Activated CD4-positive, alpha-beta T cell treated with anti-CD3 and anti-CD28 coated beads, Interleukin-2, amount 10 ng/mL, durations not matched to agents 24 days and 14 days (primary cell): Measurements from ENCODE around the gene COL4A2. TPM values are rescaled to one million over a fixed set of nuclear protein-coding genes. Genes with fewer than 3 reads are reported as not detected.

ENCODE experiments used
- DNase-seq: peaks from one replicate; pipeline ENCODE4 v3.0.0; 2022
- H3K27ac Mint-ChIP-seq: one replicate; pipeline ENCODE4 v1.8.0; 2022; ENCODE audit warnings: mild to moderate bottlenecking, mixed read lengths
- H3K27me3 Mint-ChIP-seq: one replicate; pipeline ENCODE4 v1.8.0; 2022; ENCODE audit warnings: mixed read lengths
- H3K36me3 Mint-ChIP-seq: one replicate; pipeline ENCODE4 v1.8.0; 2022; ENCODE audit warnings: low read depth, mild to moderate bottlenecking, mixed read lengths
- H3K4me1 Mint-ChIP-seq: one replicate; pipeline ENCODE4 v1.8.0; 2021; ENCODE audit warnings: mixed read lengths
- H3K4me3 Mint-ChIP-seq: one replicate; pipeline ENCODE4 v1.8.0; 2022; ENCODE audit warnings: mild to moderate bottlenecking, moderate library complexity, mixed read lengths
- H3K9me3 Mint-ChIP-seq: one replicate; pipeline ENCODE4 v1.8.0; 2021; ENCODE audit warnings: mixed read lengths
- intact Hi-C: fragments of 100-400 bp; cut with micrococcal nuclease; formaldehyde crosslinking; loops from one replicate; pipeline ENCODE4 v1.15.1; 2023
- total RNA-seq: library from RNA; stranded (reverse); gene quantifications from 2 replicates; pipeline ENCODE4 v1.2.3, GENCODE V29; 2022

COL4A2 gene
- total RNA-seq, 1 donor from 2014 or later = not detected

GRCh38 chr13:110301606-110302553 lies 5.2 kb upstream of the COL4A2 start:
- Mint-ChIP-seq H3K4me3 (no peak overlapping the region), H3K4me1 (peaks cover 3% of the 10 kb centered on the region), H3K27ac (no peak overlapping the region), H3K27me3 (peaks cover 72% of the 10 kb centered on the region), H3K9me3 (no peaks in the 10 kb centered on the region), H3K36me3 (no peaks in the 10 kb centered on the region)
- intact Hi-C loops = loop anchor here (10.0 kb wide), 1 partner anchor 813 kb away; the partner anchor contains the start of gene ARHGEF7
- DNase-seq = no peak

- peaks cover 5% of the 10 kb centered on the region for H3K4me1 Mint-ChIP-seq
- intact Hi-C loops = loop anchor here (10.0 kb wide), 1 partner anchor 812 kb away; the partner anchor contains the start of gene ARHGEF7
Measured at GRCh38 chr13:110302997-110303396, 4.1 kb upstream of the COL4A2 start.

GRCh38 chr13:110303644-110304043 lies 3.4 kb upstream of the COL4A2 start:
- DNase-seq = no peak
- H3K27ac Mint-ChIP-seq = no peak overlapping the region
- H3K4me1 Mint-ChIP-seq = peaks cover 7% of the 10 kb centered on the region
- H3K4me3 Mint-ChIP-seq = no peak overlapping the region
- no peaks in the 10 kb centered on the region for H3K9me3 Mint-ChIP-seq
- intact Hi-C loops = loop anchor here (10.0 kb wide), 1 partner anchor 811 kb away; the partner anchor contains the start of gene ARHGEF7
- peaks cover 2% of the 10 kb centered on the region for H3K36me3 Mint-ChIP-seq
- H3K27me3 Mint-ChIP-seq = peaks cover 72% of the 10 kb centered on the region

More at GRCh38 chr13:110302997-110303396, 4.1 kb upstream of the COL4A2 start:
- H3K27me3 Mint-ChIP-seq = peaks cover 71% of the 10 kb centered on the region
- H3K36me3 Mint-ChIP-seq = no peaks in the 10 kb centered on the region
- H3K27ac Mint-ChIP-seq = no peak overlapping the region
- H3K4me3 Mint-ChIP-seq = no peak overlapping the region
- H3K9me3 Mint-ChIP-seq = no peaks in the 10 kb centered on the region
- DNase-seq = no peak

- Mint-ChIP-seq H3K27me3 (peaks cover 73% of the 10 kb centered on the region), H3K9me3 (no peaks in the 10 kb centered on the region), H3K4me3 (no peak overlapping the region), H3K27ac (no peak overlapping the region), H3K4me1 (peaks cover 5% of the 10 kb centered on the region), H3K36me3 (peaks cover 2% of the 10 kb centered on the region)
- no peak for DNase-seq
- intact Hi-C loops = loop anchor here (10.0 kb wide), 1 partner anchor 811 kb away; the partner anchor contains the start of gene ARHGEF7
Measured at GRCh38 chr13:110304256-110304655, 2.8 kb upstream of the COL4A2 start.

GRCh38 chr13:110305001-110305400 lies 2.1 kb upstream of the COL4A2 start:
- no peak overlapping the region for H3K27ac Mint-ChIP-seq
- no peaks in the 10 kb centered on the region for H3K9me3 Mint-ChIP-seq
- no peak overlapping the region for H3K4me3 Mint-ChIP-seq
- peaks cover 2% of the 10 kb centered on the region for H3K36me3 Mint-ChIP-seq
- peaks cover 5% of the 10 kb centered on the region for H3K4me1 Mint-ChIP-seq
- peaks cover 76% of the 10 kb centered on the region for H3K27me3 Mint-ChIP-seq
- no peak for DNase-seq
- intact Hi-C loops = loop anchor here (5.0 to 10.0 kb wide), 2 partner anchors 107 to 810 kb away; partner anchors contain the start of gene ARHGEF7

GRCh38 chr13:110305544-110305943 lies 1.5 kb upstream of the COL4A2 start:
- no peak for DNase-seq
- intact Hi-C loops = loop anchor here (5.0 to 10.0 kb wide), 2 partner anchors 107 to 809 kb away; partner anchors contain the start of gene ARHGEF7
- Mint-ChIP-seq H3K4me1 (peaks cover 5% of the 10 kb centered on the region), H3K27me3 (peaks cover 76% of the 10 kb centered on the region), H3K4me3 (no peak overlapping the region), H3K27ac (no peak overlapping the region), H3K9me3 (no peaks in the 10 kb centered on the region), H3K36me3 (peaks cover 2% of the 10 kb centered on the region)

GRCh38 chr13:110305949-110306339 lies 1.1 kb upstream of the COL4A2 start:
- Mint-ChIP-seq H3K4me1 (peaks cover 5% of the 10 kb centered on the region), H3K9me3 (no peaks in the 10 kb centered on the region), H3K27me3 (peaks cover 78% of the 10 kb centered on the region), H3K27ac (no peak overlapping the region), H3K4me3 (no peak overlapping the region), H3K36me3 (peaks cover 2% of the 10 kb centered on the region)
- no peak for DNase-seq
- intact Hi-C loops = loop anchor here (5.0 to 10.0 kb wide), 2 partner anchors 106 to 809 kb away; partner anchors contain the start of gene ARHGEF7

- H3K27ac Mint-ChIP-seq = no peak overlapping the region
- H3K27me3 Mint-ChIP-seq = peaks cover 77% of the 10 kb centered on the region
- peaks cover 2% of the 10 kb centered on the region for H3K36me3 Mint-ChIP-seq
- intact Hi-C loops = loop anchor here (5.0 to 10.0 kb wide), 2 partner anchors 106 to 808 kb away; partner anchors contain the start of gene ARHGEF7
- H3K9me3 Mint-ChIP-seq = no peaks in the 10 kb centered on the region
- no peak for DNase-seq
- H3K4me1 Mint-ChIP-seq = peaks cover 5% of the 10 kb centered on the region
- no peak overlapping the region for H3K4me3 Mint-ChIP-seq
Measured at GRCh38 chr13:110306340-110306959, 634 bp upstream of the COL4A2 start.

- Mint-ChIP-seq H3K9me3 (no peaks in the 10 kb centered on the region), H3K4me1 (peaks cover 5% of the 10 kb centered on the region), H3K27me3 (peaks cover 77% of the 10 kb centered on the region), H3K27ac (peak overlapping the region; percentile 45), H3K4me3 (peak overlapping the region; percentile 51), H3K36me3 (peaks cover 2% of the 10 kb centered on the region)
- DNase-seq = no peak
- intact Hi-C loops = loop anchor here (5.0 to 10.0 kb wide), 2 partner anchors 104 to 807 kb away; partner anchors contain the start of gene ARHGEF7
Measured at GRCh38 chr13:110307767-110308655, 927 bp downstream of the COL4A2 start.

GRCh38 chr13:110308656-110309359 lies 1.7 kb downstream of the COL4A2 start:
- H3K9me3 Mint-ChIP-seq = no peaks in the 10 kb centered on the region
- H3K27me3 Mint-ChIP-seq = peaks cover 73% of the 10 kb centered on the region
- no peak overlapping the region for H3K27ac Mint-ChIP-seq
- H3K4me1 Mint-ChIP-seq = peaks cover 5% of the 10 kb centered on the region
- peaks cover 2% of the 10 kb centered on the region for H3K36me3 Mint-ChIP-seq
- DNase-seq = no peak
- H3K4me3 Mint-ChIP-seq = no peak overlapping the region
- intact Hi-C loops = loop anchor here (5.0 to 10.0 kb wide), 2 partner anchors 103 to 806 kb away; partner anchors contain the start of gene ARHGEF7

- intact Hi-C loops = loop anchor here (5.0 to 10.0 kb wide), 2 partner anchors 102 to 805 kb away; partner anchors contain the start of gene ARHGEF7
- H3K27me3 Mint-ChIP-seq = peaks cover 68% of the 10 kb centered on the region
- H3K36me3 Mint-ChIP-seq = peaks cover 2% of the 10 kb centered on the region
- peaks cover 5% of the 10 kb centered on the region for H3K4me1 Mint-ChIP-seq
- DNase-seq = no peak
- H3K27ac Mint-ChIP-seq = no peak overlapping the region
- no peak overlapping the region for H3K4me3 Mint-ChIP-seq
- H3K9me3 Mint-ChIP-seq = no peaks in the 10 kb centered on the region
Measured at GRCh38 chr13:110309661-110310524, 2.8 kb downstream of the COL4A2 start.
